K562 (cell line): ENCODE results near the gene SPTLC3.

ENCODE experiments used
- BHLHE40 ChIP-seq: IDR thresholded peaks from 2 replicates; pipeline ENCODE4 v1.6.1; 2011; ENCODE audit warnings: low read length, improper control_type of control experiment
- GABPB1 ChIP-seq: sonication (generic); formaldehyde crosslinking; IDR thresholded peaks from 2 replicates; pipeline ENCODE4 v1.8.0; 2022; ENCODE audit warnings: mild to moderate bottlenecking, missing genetic modification reagents
- MXI1 ChIP-seq: IDR thresholded peaks from 2 replicates; pipeline ENCODE4 v1.6.1; 2011; ENCODE audit warnings: low read depth, mild to moderate bottlenecking, improper control_type of control experiment, low read length
- MYC ChIP-seq, 2 experiments: fragments of 250-450 bp in 1 of 2; sonication (Bioruptor Pico) in 1 of 2; IDR thresholded peaks; 2 replicates each; pipeline versions ENCODE4 v1.5.1 to v1.6.1; 2012 to 2021; ENCODE audit warnings: low read depth in 2 of 2, borderline replicate concordance in 1 of 2, improper control_type of control experiment in 1 of 2, low read length in 1 of 2, mild to moderate bottlenecking in 1 of 2, moderate library complexity in 1 of 2
- NR3C1 ChIP-seq: sonication (generic); formaldehyde crosslinking; IDR thresholded peaks from 2 replicates; pipeline ENCODE4 v1.8.1; 2022; ENCODE audit warnings: missing genetic modification reagents
- POLR2AphosphoS2 ChIP-seq: IDR thresholded peaks from 2 replicates; pipeline ENCODE4 v1.6.1; 2012; ENCODE audit warnings: low read length, improper control_type of control experiment
- PTTG1 ChIP-seq: fragments of 450-650 bp; IDR thresholded peaks from 2 replicates; pipeline ENCODE4 v1.6.1; 2016; ENCODE audit warnings: low read depth, mild to moderate bottlenecking, missing genetic modification characterization, missing compliant biosample characterization
- RNF2 ChIP-seq: sonication (generic); IDR thresholded peaks from 2 replicates; pipeline ENCODE4 v1.6.1; 2016
- SIX5 ChIP-seq, 2 experiments: IDR thresholded peaks; 2 replicates each; pipeline ENCODE4 v1.6.1; 2011; ENCODE audit warnings: low read length in 2 of 2, borderline replicate concordance in 1 of 2, low read depth in 1 of 2, mild to moderate bottlenecking in 1 of 2, moderate library complexity in 1 of 2; ENCODE audit not compliant: insufficient read depth in 1 of 2
- SMAD1 ChIP-seq: fragments of 150-350 bp; IDR thresholded peaks from 2 replicates; pipeline ENCODE4 v1.6.1; 2014; ENCODE audit warnings: low read length, low read depth; ENCODE audit not compliant: partially characterized antibody
- TCF7L2 ChIP-seq: fragments of 150-350 bp; IDR thresholded peaks from 2 replicates; pipeline ENCODE4 v1.6.1; 2016; ENCODE audit warnings: low read depth, mild to moderate bottlenecking, low read length, moderate library complexity
- ZNF655 ChIP-seq: fragments of 250-450 bp; sonication (Bioruptor Pico); IDR thresholded peaks from 2 replicates; pipeline ENCODE4 v1.5.0; 2021
- TF ChIP-seq, protein P1 (sequence below), 2 experiments: IDR thresholded peaks in 1 of 2; conservative IDR thresholded peaks in 1 of 2; 2 replicates each; pipeline ENCODE4 v1.6.1; 2016; ENCODE audit warnings: low read depth in 2 of 2, mild to moderate bottlenecking in 1 of 2, missing compliant biosample characterization in 1 of 2, missing genetic modification characterization in 1 of 2, moderate library complexity in 1 of 2
- TF ChIP-seq, protein P2 (sequence below): sonication (generic); formaldehyde crosslinking; IDR thresholded peaks from 2 replicates; pipeline ENCODE4 v1.8.1; 2023; ENCODE audit warnings: mild to moderate bottlenecking, missing genetic modification reagents

DNA sequence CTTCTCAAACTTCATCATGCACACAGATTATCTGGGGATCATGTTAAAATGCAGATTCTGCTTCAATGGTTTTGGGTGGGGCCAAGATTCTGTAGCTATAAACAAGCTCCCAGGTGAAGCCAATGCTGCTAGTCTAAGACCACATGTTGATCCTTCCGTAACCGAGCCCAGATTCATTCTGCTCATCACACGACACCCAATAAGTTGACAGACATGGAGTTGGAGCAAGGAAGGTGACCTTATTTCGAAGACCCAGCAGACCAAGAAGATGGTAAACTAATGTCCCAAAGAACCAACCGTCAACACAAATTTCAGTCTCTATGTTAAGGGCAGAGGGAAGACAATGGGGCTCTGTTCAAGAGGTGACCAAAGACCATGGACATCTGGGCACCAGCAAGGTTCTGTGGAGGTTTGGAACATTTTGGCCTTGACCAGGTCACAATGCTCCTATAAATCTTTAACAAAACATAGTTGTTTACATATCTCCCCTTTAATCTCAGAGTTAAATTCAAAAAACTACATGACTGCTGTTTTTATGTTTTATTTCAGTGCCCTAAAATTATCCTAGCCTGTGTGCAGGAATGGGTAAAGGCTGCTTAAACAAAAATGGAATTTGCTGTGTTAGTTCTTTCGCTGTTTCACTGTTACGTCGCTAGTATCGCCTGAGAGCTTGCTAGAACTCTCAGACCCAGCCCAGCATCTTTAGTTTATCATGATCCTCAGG lies 50.1 kb downstream of the SPTLC3 start:
- TF ChIP-seq GABPB1 (CRISPR knock-in tag) = no peak
- no peak for TF ChIP-seq RNF2
- TF ChIP-seq, protein P1, sequence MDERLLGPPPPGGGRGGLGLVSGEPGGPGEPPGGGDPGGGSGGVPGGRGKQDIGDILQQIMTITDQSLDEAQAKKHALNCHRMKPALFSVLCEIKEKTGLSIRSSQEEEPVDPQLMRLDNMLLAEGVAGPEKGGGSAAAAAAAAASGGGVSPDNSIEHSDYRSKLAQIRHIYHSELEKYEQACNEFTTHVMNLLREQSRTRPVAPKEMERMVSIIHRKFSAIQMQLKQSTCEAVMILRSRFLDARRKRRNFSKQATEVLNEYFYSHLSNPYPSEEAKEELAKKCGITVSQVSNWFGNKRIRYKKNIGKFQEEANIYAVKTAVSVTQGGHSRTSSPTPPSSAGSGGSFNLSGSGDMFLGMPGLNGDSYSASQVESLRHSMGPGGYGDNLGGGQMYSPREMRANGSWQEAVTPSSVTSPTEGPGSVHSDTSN (CRISPR knock-in tag; IDR thresholded peaks at IDR 0.05; ENCODE audit: low read depth) = no peak
- TF ChIP-seq, protein P1 (tag; conservative IDR thresholded peaks at IDR 0.05; ENCODE audit: low read depth) = no peak
- no peak for TF ChIP-seq SIX5 (IDR thresholded peaks at IDR 0.05; ENCODE audit: borderline replicate concordance in 1 of 2, insufficient read depth in 1 of 2, low read depth in 1 of 2, low read length in 2 of 2)
- no peak for TF ChIP-seq BHLHE40
- TF ChIP-seq SMAD1 = no peak
- no peak for TF ChIP-seq PTTG1 (tag)
- no peak for TF ChIP-seq POLR2AphosphoS2
- TF ChIP-seq ZNF655 (CRISPR knock-in tag) = no peak
- no peak for TF ChIP-seq MXI1
- TF ChIP-seq, protein P2, sequence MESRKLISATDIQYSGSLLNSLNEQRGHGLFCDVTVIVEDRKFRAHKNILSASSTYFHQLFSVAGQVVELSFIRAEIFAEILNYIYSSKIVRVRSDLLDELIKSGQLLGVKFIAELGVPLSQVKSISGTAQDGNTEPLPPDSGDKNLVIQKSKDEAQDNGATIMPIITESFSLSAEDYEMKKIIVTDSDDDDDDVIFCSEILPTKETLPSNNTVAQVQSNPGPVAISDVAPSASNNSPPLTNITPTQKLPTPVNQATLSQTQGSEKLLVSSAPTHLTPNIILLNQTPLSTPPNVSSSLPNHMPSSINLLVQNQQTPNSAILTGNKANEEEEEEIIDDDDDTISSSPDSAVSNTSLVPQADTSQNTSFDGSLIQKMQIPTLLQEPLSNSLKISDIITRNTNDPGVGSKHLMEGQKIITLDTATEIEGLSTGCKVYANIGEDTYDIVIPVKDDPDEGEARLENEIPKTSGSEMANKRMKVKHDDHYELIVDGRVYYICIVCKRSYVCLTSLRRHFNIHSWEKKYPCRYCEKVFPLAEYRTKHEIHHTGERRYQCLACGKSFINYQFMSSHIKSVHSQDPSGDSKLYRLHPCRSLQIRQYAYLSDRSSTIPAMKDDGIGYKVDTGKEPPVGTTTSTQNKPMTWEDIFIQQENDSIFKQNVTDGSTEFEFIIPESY (CRISPR knock-in tag) = no peak
- no peak for TF ChIP-seq MYC (IDR thresholded peaks at IDR 0.05; ENCODE audit: low read depth, low read length)
- TF ChIP-seq MYC (CRISPR knock-in tag; IDR thresholded peaks at IDR 0.05; ENCODE audit: borderline replicate concordance, low read depth) = no peak
- TF ChIP-seq NR3C1 (CRISPR knock-in tag) = no peak
- no peak for TF ChIP-seq TCF7L2
